GM12878 (cell line): ENCODE measurements around the gene TMEM88. TPM values are rescaled to one million over a fixed set of nuclear protein-coding genes. Genes with fewer than 3 reads are reported as not detected.

ENCODE experiments used
- ATAC-seq: fragments of 200-7000 bp; cut with Tn5 transposase; 3 replicates; pipeline ENCODE4 v1.9.1; 2020; ENCODE audit warnings: mild to moderate bottlenecking, moderate library complexity
- BruUV-seq: library from RNA; stranded (reverse); fragments of 400-500 nt; replicated peaks from 2 replicates; lab custom pipeline; 2021; lab: Mats Ljungman, UMichigan
- CTCF ChIA-PET: fragments of 300-600 bp; sonication (Branson Sonifier 250); formaldehyde crosslinking; extraction: SDS; loops from one replicate; lab custom pipeline; 2021; ENCODE audit warnings: inconsistent platforms; lab: Yijun Ruan, JAX
- POLR2A ChIA-PET: fragments of 350-600 bp; formaldehyde crosslinking; extraction: SDS; loops from one replicate; lab custom pipeline; 2021; ENCODE audit warnings: inconsistent platforms; lab: Charles Lee
- RAD21 ChIA-PET: fragments of 300-600 bp; sonication (Branson Sonifier 250); formaldehyde crosslinking; loops from one replicate; lab custom pipeline; 2023; ENCODE audit warnings: antibody characterized with exemption; ENCODE audit not compliant: unreplicated experiment; lab: Charles Lee
- SMC1A ChIA-PET: fragments of 300-600 bp; sonication (Branson Sonifier 250); formaldehyde crosslinking; loops from one replicate; lab custom pipeline; 2023; ENCODE audit not compliant: unreplicated experiment, uncharacterized antibody; lab: Charles Lee
- DNase-seq: peaks from one replicate; pipeline ENCODE4 v3.0.0-alpha.2; 2011; ENCODE audit warnings: low read depth, low spot score
- FAIRE-seq: peaks from 3 replicates; lab custom pipeline; 2011; peaks lifted over from hg19 to GRCh38; lab: Jason Lieb, UNC
- H2AFZ ChIP-seq: 2 replicates; pipeline ENCODE4 v1.6.0; 2011; ENCODE audit warnings: low read depth, low read length, control low read depth; ENCODE audit not compliant: control insufficient read depth
- H3K27ac ChIP-seq: 2 replicates; pipeline ENCODE4 v1.5.1; 2011; ENCODE audit warnings: control low read depth; ENCODE audit not compliant: control insufficient read depth, insufficient read depth
- H3K27me3 ChIP-seq, 2 experiments: replicated peaks in 1 of 2; 2 replicates each; pipeline versions ENCODE4 v1.6.0 to v1.6.1; 2011; ENCODE audit warnings: low read length in 1 of 2; ENCODE audit not compliant: control insufficient read depth in 2 of 2, insufficient read depth in 2 of 2
- H3K36me3 ChIP-seq, 2 experiments: 2 replicates each; pipeline ENCODE4 v1.5.1; 2011; ENCODE audit warnings: low read length in 1 of 2; ENCODE audit not compliant: control insufficient read depth in 2 of 2, insufficient read depth in 2 of 2
- H3K4me1 ChIP-seq: 2 replicates; pipeline ENCODE4 v1.6.1; 2011; ENCODE audit warnings: mild to moderate bottlenecking, low read length, moderate library complexity, mixed read lengths; ENCODE audit not compliant: control insufficient read depth, insufficient read depth
- H3K4me2 ChIP-seq: 2 replicates; pipeline ENCODE4 v1.6.0; 2011; ENCODE audit warnings: control low read depth; ENCODE audit not compliant: control insufficient read depth, insufficient read depth
- H3K4me3 ChIP-seq: fragments of 200-600 bp; sonication (generic); 2 replicates; pipeline ENCODE4 v1.5.1; 2016
- H3K79me2 ChIP-seq: 2 replicates; pipeline ENCODE4 v1.6.0; 2011; ENCODE audit warnings: low read length; ENCODE audit not compliant: control insufficient read depth, insufficient read depth
- H3K9ac ChIP-seq: 2 replicates; pipeline ENCODE4 v1.8.0; 2011; ENCODE audit warnings: low read length, control low read depth, mixed read lengths; ENCODE audit not compliant: control insufficient read depth, insufficient read depth
- H3K9me3 ChIP-seq: replicated peaks from 3 replicates; pipeline ENCODE4 v1.5.1; 2011; ENCODE audit warnings: mild to moderate bottlenecking, low read length; ENCODE audit not compliant: control insufficient read depth, insufficient read depth
- H4K20me1 ChIP-seq: 2 replicates; pipeline ENCODE4 v1.6.0; 2011; ENCODE audit not compliant: control insufficient read depth, insufficient read depth
- NFYB ChIP-seq: IDR thresholded peaks from 2 replicates; pipeline ENCODE4 v1.6.1; 2011; ENCODE audit warnings: low read depth, mild to moderate bottlenecking, low read length, improper control_type of control experiment, moderate library complexity; ENCODE audit not compliant: insufficient read depth
- WGBS: methylation state at CpG from one replicate; pipeline ENCODE4 v1.1.6; 2016; ENCODE audit warnings: low lambda C conversion rate; ENCODE audit not compliant: insufficient replicate concordance, insufficient coverage; ENCODE audit errors: missing lambda C conversion rate; 5-methylcytosine and 5-hydroxymethylcytosine counted together
- in situ Hi-C: fragments of 300-500 bp; cut with MboI; formaldehyde crosslinking; loops from 9 replicates; pipeline ENCODE4 v1.14.3; 2018; ENCODE audit warnings: mixed read lengths
- intact Hi-C: fragments of 100-400 bp; cut with micrococcal nuclease; formaldehyde crosslinking; loops from one replicate; pipeline ENCODE4 v1.14.2; 2022; ENCODE audit not compliant: unreplicated experiment
- polyA plus RNA-seq, 11 experiments: library from polyadenylated mRNA; depleted of rRNA in 4 of 11; unstranded in 6 of 11; stranded (reverse) in 5 of 11; fragments of >200 nt; fragmentation: Nextera tagmentation in 4 of 11; fragmentation: Illumina TruSeq in 1 of 11; extraction: Ambion mirVana in 4 of 11; extraction: Trizol in 1 of 11; gene quantifications; 1 replicate in 1 of 11; 2 replicates in 10 of 11; pipeline versions ENCODE4 v1.2.1 to v1.2.3, GENCODE V29; 2011 to 2016; ENCODE audit warnings: inconsistent platforms in 2 of 11, missing spikeins in 2 of 11, low read depth in 1 of 11
- total RNA-seq, 4 experiments: library from RNA; depleted of rRNA in 3 of 4; stranded (reverse); fragments of >200 nt in 3 of 4; fragmentation: Illumina TruSeq in 1 of 4; extraction: Trizol in 1 of 4; gene quantifications; 2 replicates each; pipeline versions ENCODE4 v1.2.1 to v1.2.3, GENCODE V29; 2013 to 2021
- TF ChIP-seq, protein P1 (sequence below): fragments of 450-650 bp; IDR thresholded peaks from 2 replicates; pipeline ENCODE4 v1.6.1; 2016; ENCODE audit warnings: mild to moderate bottlenecking
- TF ChIP-seq, protein P2 (sequence below): IDR thresholded peaks from 2 replicates; pipeline ENCODE4 v1.6.1; 2012; ENCODE audit warnings: low read depth, low read length, improper control_type of control experiment

TMEM88 gene
- total and polyA plus RNA-seq, 10 of the 15 experiments (the other 5 are each of a cell fraction or from before 2014, with no cell fraction given), result 0.21 to 2.2 (median 0.62) TPM; not detected in 5

DNA sequence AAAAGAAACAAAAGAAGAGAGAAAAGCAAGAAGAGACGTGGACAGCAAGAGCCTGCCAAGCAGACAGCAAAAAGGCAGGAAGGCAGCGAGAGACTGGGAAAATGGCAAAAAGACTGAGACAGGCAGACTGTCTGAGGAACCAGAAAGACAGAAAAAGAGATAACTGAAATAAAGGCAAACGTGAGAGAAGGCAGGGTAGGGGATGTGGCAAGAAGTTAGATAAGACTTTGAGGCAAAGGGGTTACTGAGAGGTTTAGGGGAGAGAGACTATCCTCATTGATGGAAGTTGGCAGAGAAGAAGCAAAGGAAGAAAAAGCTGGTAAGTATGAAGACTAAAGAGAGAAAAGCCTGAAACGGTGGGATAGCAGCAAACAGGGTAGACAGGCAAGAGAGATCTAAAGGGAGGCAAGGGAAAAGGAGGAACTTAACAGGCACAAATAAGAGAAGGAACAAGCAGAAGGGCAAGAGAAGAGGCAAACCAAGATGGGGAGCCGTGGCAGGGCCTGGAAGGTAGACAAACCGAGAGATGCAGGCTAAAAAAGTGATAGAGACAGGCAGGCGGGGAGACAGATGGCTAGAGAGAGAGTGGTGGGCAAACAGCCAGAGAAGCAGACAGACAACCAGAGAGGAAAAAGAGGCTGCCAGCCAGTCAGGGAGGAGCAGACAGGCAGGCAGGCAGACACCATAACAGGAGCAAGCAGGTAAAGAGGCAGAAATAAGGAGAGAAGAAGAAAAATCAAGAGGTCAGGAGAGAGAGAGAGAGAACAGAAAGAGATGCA is 26.6 kb downstream of the TMEM88 start:
- Histone ChIP-seq H3K4me1 (peaks cover 19% of the 10 kb centered on the region), H3K36me3 (peaks cover 0 to 2% of the 10 kb centered on the region in 2 experiments; a peak in 1 of 4 replicates), H3K9me3 (no peaks in the 10 kb centered on the region), H2AFZ (no peak overlapping the region), H3K27me3 (no peaks in the 10 kb centered on the region), H3K79me2 (peaks cover 18% of the 10 kb centered on the region), H4K20me1 (no peaks in the 10 kb centered on the region), H3K9ac (peak overlapping the region; percentile 20; the same call in 1 of the 2 replicates), H3K27ac (peak overlapping the region; percentile 10; the same call in 1 of the 2 replicates), H3K4me3 (peak overlapping the region; percentile 58), H3K4me2 (peak overlapping the region; percentile 57)
- BruUV-seq, result no TSS peak
- 30% methylated on average over 7 of the region's 7 CpGs for WGBS
- ChIA-PET POLR2A (no interaction called here), CTCF (interaction anchor here (1.0 to 8.9 kb wide), 3 partner anchors 12 to 24 kb away, joined by 3 to 75 read pairs (median 5); partner anchors contain the start of gene NAA38), RAD21 (interaction anchor here (0.6 kb wide), 1 partner anchor 24 kb away, joined by 3 read pairs; the partner anchor contains the start of gene NAA38), SMC1A (no interaction called here)
- no peak for ATAC-seq
- no peak for FAIRE-seq
- in situ Hi-C loops (no loop called here), intact Hi-C loops (no loop called here)
- DNase-seq, result no peak
- TF ChIP-seq, protein P1, sequence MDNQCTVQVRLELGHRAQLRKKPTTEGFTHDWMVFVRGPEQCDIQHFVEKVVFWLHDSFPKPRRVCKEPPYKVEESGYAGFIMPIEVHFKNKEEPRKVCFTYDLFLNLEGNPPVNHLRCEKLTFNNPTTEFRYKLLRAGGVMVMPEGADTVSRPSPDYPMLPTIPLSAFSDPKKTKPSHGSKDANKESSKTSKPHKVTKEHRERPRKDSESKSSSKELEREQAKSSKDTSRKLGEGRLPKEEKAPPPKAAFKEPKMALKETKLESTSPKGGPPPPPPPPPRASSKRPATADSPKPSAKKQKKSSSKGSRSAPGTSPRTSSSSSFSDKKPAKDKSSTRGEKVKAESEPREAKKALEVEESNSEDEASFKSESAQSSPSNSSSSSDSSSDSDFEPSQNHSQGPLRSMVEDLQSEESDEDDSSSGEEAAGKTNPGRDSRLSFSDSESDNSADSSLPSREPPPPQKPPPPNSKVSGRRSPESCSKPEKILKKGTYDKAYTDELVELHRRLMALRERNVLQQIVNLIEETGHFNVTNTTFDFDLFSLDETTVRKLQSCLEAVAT, result no peak
- TF ChIP-seq, protein P2, sequence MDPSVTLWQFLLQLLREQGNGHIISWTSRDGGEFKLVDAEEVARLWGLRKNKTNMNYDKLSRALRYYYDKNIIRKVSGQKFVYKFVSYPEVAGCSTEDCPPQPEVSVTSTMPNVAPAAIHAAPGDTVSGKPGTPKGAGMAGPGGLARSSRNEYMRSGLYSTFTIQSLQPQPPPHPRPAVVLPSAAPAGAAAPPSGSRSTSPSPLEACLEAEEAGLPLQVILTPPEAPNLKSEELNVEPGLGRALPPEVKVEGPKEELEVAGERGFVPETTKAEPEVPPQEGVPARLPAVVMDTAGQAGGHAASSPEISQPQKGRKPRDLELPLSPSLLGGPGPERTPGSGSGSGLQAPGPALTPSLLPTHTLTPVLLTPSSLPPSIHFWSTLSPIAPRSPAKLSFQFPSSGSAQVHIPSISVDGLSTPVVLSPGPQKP, result no peak
- TF ChIP-seq NFYB, result no peak
